DND-41 (cell line): ENCODE results near the gene POMGNT1.

ENCODE experiments used
- CTCF ChIP-seq: IDR thresholded peaks from 2 replicates; pipeline ENCODE4 v1.5.1; 2012; ENCODE audit warnings: borderline replicate concordance, low read length, moderate library complexity, mild to moderate bottlenecking; ENCODE audit not compliant: poor library complexity, severe bottlenecking; ENCODE audit errors: extremely low read depth
- EZH2 ChIP-seq: IDR thresholded peaks from 3 replicates; pipeline ENCODE4 v1.6.1; 2012; ENCODE audit warnings: borderline replicate concordance, low read depth, mild to moderate bottlenecking, moderate library complexity, low read length, inconsistent platforms; ENCODE audit not compliant: severe bottlenecking

GRCh38 chr1:46159516-46159915 lies 38.7 kb downstream of the POMGNT1 start:
- TF ChIP-seq CTCF (no peak), EZH2 (no peak)
